ENCODE data around the gene MGAT5B.

The MGAT5B gene

DNA sequence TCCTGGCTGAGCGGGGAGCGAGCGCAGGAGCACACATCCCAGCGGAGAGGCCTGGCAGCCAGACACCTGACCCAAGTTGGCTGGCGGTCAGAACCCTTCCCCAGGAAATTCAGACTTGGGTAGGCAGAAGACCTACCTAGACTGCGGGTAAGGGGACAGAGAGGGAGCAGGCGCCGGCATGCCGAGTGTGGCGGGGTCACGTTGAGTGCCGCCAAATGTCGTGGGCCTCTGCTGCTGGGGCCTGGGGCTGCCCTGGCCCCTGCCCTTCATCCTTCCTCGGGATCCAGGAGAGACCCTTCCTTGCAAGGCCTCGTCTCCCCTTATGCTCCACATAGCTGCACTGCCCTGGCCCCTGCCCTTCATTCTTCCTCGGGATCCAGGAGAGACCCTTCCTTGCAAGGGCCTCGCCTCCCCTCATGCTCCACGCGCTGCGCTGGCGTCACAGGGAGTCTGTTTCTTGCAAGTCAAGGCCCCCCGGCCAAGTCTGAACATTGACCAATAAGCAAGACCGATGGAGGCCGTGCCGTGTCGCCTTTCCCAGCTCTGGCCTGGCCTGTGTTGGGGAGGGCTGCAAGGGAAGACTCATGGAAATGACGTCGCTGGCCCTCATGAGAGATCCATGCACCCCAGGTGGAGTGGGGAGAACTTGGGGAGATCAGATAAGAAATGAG, 47.8 kb downstream of the MGAT5B start:
- no peak overlapping the region for H3K27ac ChIP-seq (ENCODE audit: low read length)
- no peaks in the 10 kb centered on the region for H3K36me3 ChIP-seq (ENCODE audit: control insufficient read depth in 2 of 2, insufficient read depth in 2 of 2, low read length in 2 of 2)
- no peak overlapping the region for H3K4me3 ChIP-seq (ENCODE audit: low read length in 2 of 2)
- peaks cover 4 to 18% of the 10 kb centered on the region in 2 donors for H3K27me3 ChIP-seq (ENCODE audit: control insufficient read depth in 1 of 2, insufficient read depth in 2 of 2, low read length in 2 of 2)
- no peak overlapping the region for H3K9ac ChIP-seq (ENCODE audit: low read length in 2 of 2)
- H3K4me1 ChIP-seq (ENCODE audit: control insufficient read depth, insufficient read depth, low read length): no peaks in the 10 kb centered on the region
- no peaks in the 10 kb centered on the region for H3K9me3 ChIP-seq (ENCODE audit: control insufficient read depth in 2 of 2, low read length in 2 of 2)

- Histone ChIP-seq H3K4me3 (ENCODE audit: low read length in 2 of 2) (no peak overlapping the region), H3K4me1 (ENCODE audit: control insufficient read depth, insufficient read depth, low read length) (no peaks in the 10 kb centered on the region), H3K9ac (ENCODE audit: low read length in 2 of 2) (no peak overlapping the region), H3K27me3 (ENCODE audit: control insufficient read depth in 1 of 2, insufficient read depth in 2 of 2, low read length in 2 of 2) (peaks cover 9 to 19% of the 10 kb centered on the region in 2 donors), H3K9me3 (ENCODE audit: control insufficient read depth in 2 of 2, low read length in 2 of 2) (no peaks in the 10 kb centered on the region), H3K36me3 (ENCODE audit: control insufficient read depth in 2 of 2, insufficient read depth in 2 of 2, low read length in 2 of 2) (no peaks in the 10 kb centered on the region), H3K27ac (ENCODE audit: low read length) (no peak overlapping the region)
Measured at GRCh38 chr17:76917829-76918228, 49.6 kb downstream of the MGAT5B start.

GRCh38 chr17:76918811-76919210, 50.6 kb downstream of the MGAT5B start:
- Histone ChIP-seq H3K4me3 (ENCODE audit: low read length in 2 of 2) (no peak overlapping the region), H3K9me3 (ENCODE audit: control insufficient read depth in 2 of 2, low read length in 2 of 2) (no peaks in the 10 kb centered on the region), H3K36me3 (ENCODE audit: control insufficient read depth in 2 of 2, insufficient read depth in 2 of 2, low read length in 2 of 2) (no peaks in the 10 kb centered on the region), H3K27me3 (ENCODE audit: control insufficient read depth in 1 of 2, insufficient read depth in 2 of 2, low read length in 2 of 2) (peaks cover 9 to 13% of the 10 kb centered on the region in 2 donors), H3K27ac (ENCODE audit: low read length) (no peak overlapping the region), H3K9ac (ENCODE audit: low read length in 2 of 2) (no peak overlapping the region), H3K4me1 (ENCODE audit: control insufficient read depth, insufficient read depth, low read length) (no peaks in the 10 kb centered on the region)

DNA sequence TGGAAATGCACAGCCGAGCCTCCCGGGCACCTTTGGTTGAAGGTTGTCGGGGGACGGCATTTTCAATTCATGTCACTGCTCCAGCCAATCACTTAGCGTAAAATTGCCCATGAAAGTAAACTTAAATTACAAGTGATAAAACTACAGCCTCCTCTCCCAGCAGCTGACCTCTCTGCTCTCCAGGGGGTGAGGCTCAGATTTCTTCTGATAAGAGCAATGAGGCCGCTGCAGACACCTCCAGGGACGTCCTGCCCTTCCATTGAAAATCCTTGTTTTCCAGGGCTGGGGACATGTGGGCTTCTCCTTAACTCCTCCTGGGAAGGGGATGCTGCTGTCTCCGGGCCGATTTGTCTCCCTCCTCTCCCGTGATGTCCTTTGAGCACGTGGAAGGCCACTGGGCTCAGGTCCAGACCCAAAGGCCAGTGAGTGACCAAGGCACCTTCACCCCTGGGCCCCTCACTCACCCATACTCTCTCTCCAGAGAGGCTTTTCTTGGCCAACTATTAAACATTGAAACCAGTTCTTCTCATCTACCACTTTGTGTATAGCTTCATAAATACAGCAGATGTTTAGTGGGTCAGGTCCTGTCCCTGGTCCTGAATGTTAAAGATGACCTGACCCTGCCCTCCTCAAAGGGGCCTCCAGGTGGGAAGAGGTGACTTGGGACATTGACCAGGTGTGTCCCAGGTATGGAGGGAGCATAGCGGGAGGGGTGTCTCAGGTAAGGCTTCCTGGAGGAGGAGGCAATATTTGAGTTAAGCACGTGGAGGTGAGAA, 52.3 kb downstream of the MGAT5B start:
- Histone ChIP-seq H3K27me3 (ENCODE audit: control insufficient read depth in 1 of 2, insufficient read depth in 2 of 2, low read length in 2 of 2) (peaks cover 9 to 13% of the 10 kb centered on the region in 2 donors), H3K4me1 (ENCODE audit: control insufficient read depth, insufficient read depth, low read length) (peaks cover 4% of the 10 kb centered on the region), H3K27ac (ENCODE audit: low read length) (no peak overlapping the region)

GRCh38 chr17:76921340-76922036, 53.3 kb downstream of the MGAT5B start:
- Histone ChIP-seq H3K27ac (ENCODE audit: low read length) (no peak overlapping the region), H3K36me3 (ENCODE audit: control insufficient read depth in 2 of 2, insufficient read depth in 2 of 2, low read length in 2 of 2) (no peaks in the 10 kb centered on the region), H3K9ac (ENCODE audit: low read length in 2 of 2) (no peak overlapping the region), H3K27me3 (ENCODE audit: control insufficient read depth in 1 of 2, insufficient read depth in 2 of 2, low read length in 2 of 2) (peaks cover 9 to 13% of the 10 kb centered on the region in 2 donors), H3K4me1 (ENCODE audit: control insufficient read depth, insufficient read depth, low read length) (peaks cover 6% of the 10 kb centered on the region), H3K9me3 (ENCODE audit: control insufficient read depth in 2 of 2, low read length in 2 of 2) (no peaks in the 10 kb centered on the region), H3K4me3 (ENCODE audit: low read length in 2 of 2) (no peak overlapping the region)

More for the DNA sequence above, 52.3 kb downstream of the MGAT5B start:
- no peaks in the 10 kb centered on the region for H3K9me3 ChIP-seq (ENCODE audit: control insufficient read depth in 2 of 2, low read length in 2 of 2)
- no peaks in the 10 kb centered on the region for H3K36me3 ChIP-seq (ENCODE audit: control insufficient read depth in 2 of 2, insufficient read depth in 2 of 2, low read length in 2 of 2)
- H3K4me3 ChIP-seq (ENCODE audit: low read length in 2 of 2): no peak overlapping the region
- no peak overlapping the region for H3K9ac ChIP-seq (ENCODE audit: low read length in 2 of 2)

DNA sequence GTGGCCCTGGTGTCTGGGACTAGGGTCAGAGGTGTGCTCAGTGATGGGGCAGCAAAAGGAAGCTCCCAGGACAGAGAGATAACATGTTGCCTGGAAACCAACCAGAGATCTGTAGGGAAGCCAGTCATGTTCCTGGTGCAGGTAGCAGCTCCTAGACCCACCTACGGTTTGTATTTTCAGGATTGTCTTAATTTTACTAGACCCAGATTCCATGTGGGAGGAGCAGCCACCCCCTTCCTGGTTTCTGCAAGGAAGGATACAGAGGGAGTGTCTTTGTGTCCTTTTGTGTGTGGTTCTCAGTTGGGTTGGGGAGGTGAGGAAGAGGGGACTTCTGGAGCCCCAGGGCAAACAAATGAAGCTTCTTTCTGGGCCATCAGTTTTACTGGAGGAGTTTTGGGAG, 53.9 kb downstream of the MGAT5B start:
- H3K4me1 ChIP-seq (ENCODE audit: control insufficient read depth, insufficient read depth, low read length): peaks cover 6% of the 10 kb centered on the region
- peaks cover 9 to 13% of the 10 kb centered on the region in 2 donors for H3K27me3 ChIP-seq (ENCODE audit: control insufficient read depth in 1 of 2, insufficient read depth in 2 of 2, low read length in 2 of 2)
- no peaks in the 10 kb centered on the region for H3K36me3 ChIP-seq (ENCODE audit: control insufficient read depth in 2 of 2, insufficient read depth in 2 of 2, low read length in 2 of 2)
- H3K9me3 ChIP-seq (ENCODE audit: control insufficient read depth in 2 of 2, low read length in 2 of 2): no peaks in the 10 kb centered on the region
- no peak overlapping the region for H3K27ac ChIP-seq (ENCODE audit: low read length)
- no peak overlapping the region for H3K4me3 ChIP-seq (ENCODE audit: low read length in 2 of 2)
- no peak overlapping the region for H3K9ac ChIP-seq (ENCODE audit: low read length in 2 of 2)

DNA sequence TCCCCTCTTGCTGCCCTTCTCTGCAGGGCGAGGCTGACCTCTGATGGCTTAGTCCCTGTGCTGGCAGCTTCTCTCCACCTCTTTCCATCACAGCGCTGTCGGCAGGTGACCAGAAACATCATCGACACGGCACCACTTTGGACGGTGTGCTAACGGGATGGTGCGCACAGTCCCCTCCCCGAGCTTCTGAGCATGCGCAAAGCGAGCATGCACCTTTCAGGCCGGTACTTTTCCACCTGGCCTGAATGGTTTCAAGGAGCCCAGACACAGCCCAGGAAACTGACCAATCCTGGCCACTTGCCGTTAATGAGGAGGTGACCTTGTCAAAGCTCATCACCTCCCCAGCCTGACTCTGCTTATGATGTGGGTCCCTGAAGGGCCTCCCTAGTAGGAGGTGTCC, 54.8 kb downstream of the MGAT5B start:
- Histone ChIP-seq H3K4me1 (ENCODE audit: control insufficient read depth, insufficient read depth, low read length) (peaks cover 6% of the 10 kb centered on the region), H3K27me3 (ENCODE audit: control insufficient read depth in 1 of 2, insufficient read depth in 2 of 2, low read length in 2 of 2) (peaks cover 9 to 13% of the 10 kb centered on the region in 2 donors), H3K9ac (ENCODE audit: low read length in 2 of 2) (no peak overlapping the region), H3K36me3 (ENCODE audit: control insufficient read depth in 2 of 2, insufficient read depth in 2 of 2, low read length in 2 of 2) (no peaks in the 10 kb centered on the region), H3K9me3 (ENCODE audit: control insufficient read depth in 2 of 2, low read length in 2 of 2) (no peaks in the 10 kb centered on the region), H3K27ac (ENCODE audit: low read length) (no peak overlapping the region), H3K4me3 (ENCODE audit: low read length in 2 of 2) (no peak overlapping the region)

GRCh38 chr17:76923491-76923890, 55.3 kb downstream of the MGAT5B start:
- Histone ChIP-seq H3K27ac (ENCODE audit: low read length) (no peak overlapping the region), H3K4me1 (ENCODE audit: control insufficient read depth, insufficient read depth, low read length) (peaks cover 6% of the 10 kb centered on the region), H3K36me3 (ENCODE audit: control insufficient read depth in 2 of 2, insufficient read depth in 2 of 2, low read length in 2 of 2) (no peaks in the 10 kb centered on the region), H3K4me3 (ENCODE audit: low read length in 2 of 2) (no peak overlapping the region), H3K9me3 (ENCODE audit: control insufficient read depth in 2 of 2, low read length in 2 of 2) (no peaks in the 10 kb centered on the region), H3K27me3 (ENCODE audit: control insufficient read depth in 1 of 2, insufficient read depth in 2 of 2, low read length in 2 of 2) (peaks cover 7 to 13% of the 10 kb centered on the region in 2 donors), H3K9ac (ENCODE audit: low read length in 2 of 2) (no peak overlapping the region)

- no peaks in the 10 kb centered on the region for H3K36me3 ChIP-seq (ENCODE audit: control insufficient read depth in 2 of 2, insufficient read depth in 2 of 2, low read length in 2 of 2)
- H3K4me1 ChIP-seq (ENCODE audit: control insufficient read depth, insufficient read depth, low read length): peaks cover 6% of the 10 kb centered on the region
- H3K27me3 ChIP-seq (ENCODE audit: control insufficient read depth in 1 of 2, insufficient read depth in 2 of 2, low read length in 2 of 2): peaks cover 7 to 13% of the 10 kb centered on the region in 2 donors
- H3K27ac ChIP-seq (ENCODE audit: low read length): no peak overlapping the region
- no peak overlapping the region for H3K9ac ChIP-seq (ENCODE audit: low read length in 2 of 2)
- H3K4me3 ChIP-seq (ENCODE audit: low read length in 2 of 2): no peak overlapping the region
- H3K9me3 ChIP-seq (ENCODE audit: control insufficient read depth in 2 of 2, low read length in 2 of 2): no peaks in the 10 kb centered on the region
Measured at GRCh38 chr17:76924345-76925342, 56.4 kb downstream of the MGAT5B start.

- no peaks in the 10 kb centered on the region for H3K36me3 ChIP-seq (ENCODE audit: control insufficient read depth in 2 of 2, insufficient read depth in 2 of 2, low read length in 2 of 2)
- no peaks in the 10 kb centered on the region for H3K9me3 ChIP-seq (ENCODE audit: control insufficient read depth in 2 of 2, low read length in 2 of 2)
- peaks cover 7 to 9% of the 10 kb centered on the region in 2 donors for H3K27me3 ChIP-seq (ENCODE audit: control insufficient read depth in 1 of 2, insufficient read depth in 2 of 2, low read length in 2 of 2)
- H3K27ac ChIP-seq (ENCODE audit: low read length): no peak overlapping the region
- H3K4me3 ChIP-seq (ENCODE audit: low read length in 2 of 2): no peak overlapping the region
- H3K4me1 ChIP-seq (ENCODE audit: control insufficient read depth, insufficient read depth, low read length): peaks cover 6% of the 10 kb centered on the region
- peak overlapping the region in 1 of 2 donors; percentile 13 for H3K9ac ChIP-seq (ENCODE audit: low read length in 2 of 2)
Measured at GRCh38 chr17:76925441-76925891, 57.3 kb downstream of the MGAT5B start.
